ENCODE data around the gene SPATA45.

GRCh38 chr1:212878418-212878817, 31.0 kb upstream of the SPATA45 start:
- TF ChIP-seq, protein P1, sequence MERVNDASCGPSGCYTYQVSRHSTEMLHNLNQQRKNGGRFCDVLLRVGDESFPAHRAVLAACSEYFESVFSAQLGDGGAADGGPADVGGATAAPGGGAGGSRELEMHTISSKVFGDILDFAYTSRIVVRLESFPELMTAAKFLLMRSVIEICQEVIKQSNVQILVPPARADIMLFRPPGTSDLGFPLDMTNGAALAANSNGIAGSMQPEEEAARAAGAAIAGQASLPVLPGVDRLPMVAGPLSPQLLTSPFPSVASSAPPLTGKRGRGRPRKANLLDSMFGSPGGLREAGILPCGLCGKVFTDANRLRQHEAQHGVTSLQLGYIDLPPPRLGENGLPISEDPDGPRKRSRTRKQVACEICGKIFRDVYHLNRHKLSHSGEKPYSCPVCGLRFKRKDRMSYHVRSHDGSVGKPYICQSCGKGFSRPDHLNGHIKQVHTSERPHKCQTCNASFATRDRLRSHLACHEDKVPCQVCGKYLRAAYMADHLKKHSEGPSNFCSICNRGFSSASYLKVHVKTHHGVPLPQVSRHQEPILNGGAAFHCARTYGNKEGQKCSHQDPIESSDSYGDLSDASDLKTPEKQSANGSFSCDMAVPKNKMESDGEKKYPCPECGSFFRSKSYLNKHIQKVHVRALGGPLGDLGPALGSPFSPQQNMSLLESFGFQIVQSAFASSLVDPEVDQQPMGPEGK (CRISPR knock-in tag; IDR thresholded peaks at IDR 0.05) = no peak
- no peak for TF ChIP-seq REST (IDR thresholded peaks at IDR 0.05; ENCODE audit: borderline replicate concordance in 1 of 2, low read depth in 1 of 2, low read length in 2 of 2)
- no peak for TF ChIP-seq ZFX (CRISPR knock-in tag; IDR thresholded peaks at IDR 0.05; ENCODE audit: low read depth)
- no peak for TF ChIP-seq ZNF10 (CRISPR knock-in tag; IDR thresholded peaks at IDR 0.05; ENCODE audit: borderline replicate concordance, low read depth)
- TF ChIP-seq SNAPC2 (CRISPR knock-in tag; IDR thresholded peaks at IDR 0.05) = no peak
- no peak for TF ChIP-seq RXRA (CRISPR knock-in tag; IDR thresholded peaks at IDR 0.05)
- TF ChIP-seq USF2 (IDR thresholded peaks at IDR 0.05; ENCODE audit: low read depth, low read length) = no peak
- TF ChIP-seq USF2 (CRISPR knock-in tag; IDR thresholded peaks at IDR 0.05; ENCODE audit: borderline replicate concordance) = no peak
- no peak for TF ChIP-seq IKZF1 (IDR thresholded peaks at IDR 0.05)
- TF ChIP-seq HOXA7 (CRISPR knock-in tag; IDR thresholded peaks at IDR 0.05) = no peak
- TF ChIP-seq, protein P2, sequence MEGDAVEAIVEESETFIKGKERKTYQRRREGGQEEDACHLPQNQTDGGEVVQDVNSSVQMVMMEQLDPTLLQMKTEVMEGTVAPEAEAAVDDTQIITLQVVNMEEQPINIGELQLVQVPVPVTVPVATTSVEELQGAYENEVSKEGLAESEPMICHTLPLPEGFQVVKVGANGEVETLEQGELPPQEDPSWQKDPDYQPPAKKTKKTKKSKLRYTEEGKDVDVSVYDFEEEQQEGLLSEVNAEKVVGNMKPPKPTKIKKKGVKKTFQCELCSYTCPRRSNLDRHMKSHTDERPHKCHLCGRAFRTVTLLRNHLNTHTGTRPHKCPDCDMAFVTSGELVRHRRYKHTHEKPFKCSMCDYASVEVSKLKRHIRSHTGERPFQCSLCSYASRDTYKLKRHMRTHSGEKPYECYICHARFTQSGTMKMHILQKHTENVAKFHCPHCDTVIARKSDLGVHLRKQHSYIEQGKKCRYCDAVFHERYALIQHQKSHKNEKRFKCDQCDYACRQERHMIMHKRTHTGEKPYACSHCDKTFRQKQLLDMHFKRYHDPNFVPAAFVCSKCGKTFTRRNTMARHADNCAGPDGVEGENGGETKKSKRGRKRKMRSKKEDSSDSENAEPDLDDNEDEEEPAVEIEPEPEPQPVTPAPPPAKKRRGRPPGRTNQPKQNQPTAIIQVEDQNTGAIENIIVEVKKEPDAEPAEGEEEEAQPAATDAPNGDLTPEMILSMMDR (CRISPR knock-in tag; IDR thresholded peaks at IDR 0.05) = no peak

All from HepG2 (cell line).